Tongue (tissue), 2 donors: ENCODE results near the gene LRRC7. TPM values are rescaled to one million over a fixed set of nuclear protein-coding genes. Genes with fewer than 3 reads are reported as not detected.

Source experiments
- DNase-seq: peaks from one replicate; pipeline ENCODE4 v3.0.0-alpha.2; 2015
- total RNA-seq: library from RNA; depleted of rRNA; stranded (reverse); fragments of >200 nt; gene quantifications from one replicate; pipeline ENCODE4 v1.2.3, GENCODE V29; 2014

The LRRC7 gene
- total RNA-seq, 1 donor from 2014 or later: 4.5 TPM

DNA sequence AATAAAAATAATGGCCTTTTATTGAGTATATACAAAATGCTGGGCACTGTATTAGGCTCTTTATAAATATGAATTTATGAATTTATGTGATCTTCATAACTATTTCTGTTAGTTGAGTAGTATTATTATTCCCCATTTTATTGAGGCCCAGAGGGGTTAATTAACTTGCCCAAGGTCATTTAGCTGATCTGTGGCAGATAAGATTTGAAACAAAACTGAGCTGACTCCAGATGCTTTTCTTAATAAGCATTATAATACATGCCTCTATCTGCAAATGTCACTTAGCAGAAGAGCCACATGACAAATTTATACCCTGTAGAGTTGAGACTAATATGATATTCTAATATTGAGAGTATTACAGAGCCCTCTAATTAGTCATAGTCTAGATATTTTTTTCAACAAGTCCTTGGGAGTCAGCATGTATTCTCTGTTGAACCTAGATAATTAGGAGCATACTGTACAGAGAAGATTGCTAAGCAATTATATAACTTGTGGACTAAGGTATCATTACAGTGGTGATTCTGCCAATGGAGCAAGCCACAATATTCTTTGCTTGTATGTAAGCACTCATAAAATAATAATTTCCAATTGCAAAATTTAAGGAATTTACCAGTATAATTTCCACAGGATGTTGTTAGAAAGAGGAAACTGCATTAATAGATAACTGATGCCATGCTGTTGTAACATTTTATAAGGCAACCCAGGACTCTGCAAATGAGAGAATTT lies 525.7 kb downstream of the LRRC7 start:
- DNase-seq: no peak

DNA sequence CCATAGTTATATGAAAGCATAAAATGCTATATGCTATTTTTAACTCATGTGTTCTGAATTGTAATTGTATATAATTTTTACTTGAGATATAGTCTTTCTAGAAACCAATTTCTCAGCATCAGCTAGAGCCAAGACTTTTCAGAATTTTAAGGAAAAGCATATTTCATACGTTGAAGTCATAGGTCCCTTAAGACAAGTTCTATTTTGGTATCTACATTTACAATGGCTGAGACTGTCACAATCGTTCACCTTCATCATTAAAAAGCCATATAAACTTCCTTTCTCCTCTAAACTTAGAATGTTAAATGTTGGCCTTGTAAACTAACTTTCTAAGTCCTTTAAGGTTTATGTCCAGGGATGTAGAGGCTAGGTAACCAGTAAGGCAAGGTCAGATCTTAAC lies 533.5 kb downstream of the LRRC7 start:
- peak; percentile 16 for DNase-seq

DNA sequence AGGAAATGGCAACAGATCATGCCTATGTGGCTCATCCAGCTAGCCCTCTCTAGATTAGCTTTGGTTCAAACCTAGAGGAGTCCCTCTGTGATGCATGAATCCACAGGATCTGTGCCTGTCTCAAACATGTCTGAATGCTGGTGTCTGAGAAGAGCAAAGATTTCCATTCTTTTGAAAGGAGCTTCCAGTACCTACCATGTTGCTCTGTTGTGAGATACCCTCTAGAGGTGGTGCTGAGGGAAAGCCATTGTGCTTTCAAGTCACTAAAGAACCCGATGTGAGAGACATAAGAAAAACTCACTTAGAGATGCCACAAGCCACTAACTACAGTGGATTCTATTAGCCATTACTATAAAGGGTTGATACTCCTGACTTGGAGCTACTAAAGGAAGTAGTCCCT lies 534.1 kb downstream of the LRRC7 start:
- no peak for DNase-seq

DNA sequence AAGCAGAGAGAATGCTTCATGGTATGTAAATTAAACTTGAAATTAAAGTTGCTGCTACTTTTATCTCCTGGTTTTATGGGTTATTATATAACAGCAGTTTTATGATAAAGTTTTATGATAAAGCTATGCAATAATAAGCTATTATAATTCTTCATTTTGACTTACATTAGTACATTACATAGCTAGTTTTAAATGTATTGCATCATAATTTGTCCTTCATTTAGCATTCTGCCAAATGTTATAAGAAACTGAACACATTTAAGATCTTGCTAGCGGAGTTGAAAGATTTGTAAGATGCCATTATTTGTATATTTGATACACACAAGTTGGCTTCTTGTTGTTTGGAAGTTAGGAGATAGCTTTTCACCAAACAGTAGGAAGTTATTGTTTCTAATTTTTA lies 536.0 kb downstream of the LRRC7 start:
- no peak for DNase-seq

- no peak for DNase-seq
Observed at GRCh38 chr1:70109241-70109640, 541.5 kb downstream of the LRRC7 start.

DNA sequence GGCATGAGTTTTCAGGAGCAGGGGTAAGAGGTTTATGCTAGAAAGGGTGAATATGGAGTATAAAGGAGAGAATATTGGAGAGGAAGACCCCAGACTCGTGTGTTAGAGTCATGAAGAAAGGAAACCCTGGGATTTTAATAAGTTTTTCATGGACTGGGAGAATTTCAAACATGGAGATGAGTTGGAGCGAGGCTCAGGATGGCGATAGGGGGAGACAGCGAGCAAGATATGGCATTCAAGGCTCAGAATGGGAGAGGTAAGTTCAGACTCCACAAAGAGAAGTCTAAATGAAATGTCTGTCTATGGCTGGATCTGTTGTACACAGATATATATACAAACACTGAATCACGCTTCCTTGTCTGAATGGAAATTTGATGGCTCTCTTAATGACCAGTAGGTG lies 545.1 kb downstream of the LRRC7 start:
- DNase-seq: no peak

DNA sequence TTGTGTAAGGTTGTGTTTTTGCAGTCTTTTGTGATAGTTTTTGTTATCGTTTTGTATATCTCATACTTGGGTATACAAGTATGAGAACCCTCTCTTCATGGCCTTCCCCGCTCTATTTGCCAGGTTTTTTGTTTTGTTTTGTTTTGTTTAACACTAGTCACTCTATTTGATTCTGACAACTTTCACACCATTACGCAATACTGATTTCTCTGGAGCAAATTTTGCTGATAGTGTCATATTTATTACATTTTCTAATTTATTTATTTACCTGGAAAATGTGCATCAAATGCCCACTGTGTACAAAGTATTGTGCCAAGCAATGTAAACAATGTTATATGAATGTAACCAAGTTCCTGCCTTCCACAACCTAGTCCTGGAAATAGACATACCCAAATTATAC lies 547.6 kb downstream of the LRRC7 start:
- DNase-seq: no peak

GRCh38 chr1:70117046-70117445 lies 549.3 kb downstream of the LRRC7 start:
- DNase-seq: no peak

DNA sequence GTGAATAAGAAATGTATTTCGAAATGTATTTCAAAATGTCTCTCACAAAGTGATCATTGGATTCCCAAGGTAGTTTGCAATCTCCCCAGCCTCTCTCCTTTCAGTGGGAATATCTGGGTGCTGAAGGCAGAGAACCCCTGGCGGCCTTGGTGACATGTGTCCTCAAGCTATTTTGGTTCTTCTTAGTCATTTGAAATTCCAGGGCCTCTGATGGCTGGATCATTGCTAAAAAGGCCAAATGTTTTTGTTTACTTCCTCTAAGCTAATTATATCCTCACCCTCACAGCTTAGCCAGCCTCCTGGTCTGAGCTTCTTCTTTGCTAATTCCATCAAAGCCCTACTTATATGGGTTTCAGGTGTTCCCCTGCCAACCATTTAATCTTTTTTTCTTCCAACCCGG lies 566.4 kb downstream of the LRRC7 start:
- DNase-seq: peak; percentile 40

GRCh38 chr1:70140343-70140742 lies 572.6 kb downstream of the LRRC7 start:
- peak; percentile 91 for DNase-seq

DNA sequence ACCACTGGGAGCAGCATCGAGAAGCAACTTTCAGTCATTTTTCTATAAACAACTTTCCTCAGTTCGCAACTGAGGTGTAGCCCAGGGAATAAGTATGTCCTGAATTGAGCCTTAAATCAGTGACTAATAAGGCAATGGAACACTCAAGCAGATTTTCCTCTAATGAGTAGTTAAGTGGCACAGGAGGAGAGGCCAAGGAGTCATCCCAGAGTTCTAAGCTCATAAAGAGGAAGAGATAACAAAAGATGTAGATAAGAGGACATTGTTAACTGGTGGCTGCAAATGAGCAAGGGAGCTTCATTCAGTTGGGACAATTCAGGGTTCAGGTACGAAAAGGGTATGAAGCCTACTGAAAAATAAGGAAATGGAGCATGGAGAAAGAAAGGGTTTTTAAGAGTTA lies 573.2 kb downstream of the LRRC7 start:
- no peak for DNase-seq

GRCh38 chr1:70142075-70142474 lies 574.4 kb downstream of the LRRC7 start:
- peak; percentile 51 for DNase-seq

DNA sequence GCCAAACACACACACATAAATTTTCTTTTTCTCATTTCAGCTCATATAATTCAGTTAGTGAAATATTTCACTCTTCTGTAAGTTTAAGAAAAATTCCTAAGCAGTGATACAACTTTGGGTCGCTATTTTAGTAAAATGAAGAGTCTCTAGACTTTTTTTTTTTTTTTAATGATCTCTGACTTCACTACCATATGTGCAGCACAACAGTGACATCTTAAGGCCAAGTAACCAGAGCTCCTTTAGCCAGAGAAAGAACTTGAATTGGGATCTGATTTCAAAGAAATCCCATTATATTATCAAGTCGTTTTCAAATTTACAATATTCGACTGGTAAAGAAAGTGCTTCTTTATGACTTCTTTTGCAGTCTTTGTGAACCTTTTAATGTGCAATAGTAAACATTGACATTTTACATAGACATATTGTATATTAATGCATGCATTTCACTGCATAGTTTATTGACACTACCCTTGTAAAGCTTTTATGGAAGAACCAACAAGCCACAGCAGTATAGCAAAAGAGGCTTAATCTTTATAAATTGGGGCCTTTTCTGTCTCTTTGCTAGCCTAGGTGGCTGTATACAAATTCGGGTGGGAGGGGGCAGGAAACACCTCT lies 575.4 kb downstream of the LRRC7 start:
- DNase-seq: peak; percentile 59

DNA sequence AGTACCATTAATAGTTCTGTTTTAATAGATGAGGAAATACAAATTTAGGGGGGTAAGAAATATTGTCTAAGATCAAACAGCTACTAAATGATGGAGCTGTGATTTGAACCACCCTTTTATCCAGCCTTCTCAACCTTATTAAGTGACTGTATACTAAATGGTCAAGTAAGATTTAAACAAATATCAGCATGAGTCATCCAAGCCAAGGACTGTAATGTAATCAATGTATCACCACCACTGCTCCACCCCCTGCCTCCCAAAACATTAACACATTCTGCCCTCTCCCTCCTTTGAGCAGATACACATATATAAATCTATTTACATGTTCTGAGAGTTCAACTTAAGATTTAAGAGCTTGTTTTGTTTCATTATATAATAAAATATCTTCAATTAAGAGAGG lies 578.8 kb downstream of the LRRC7 start:
- no peak for DNase-seq

DNA sequence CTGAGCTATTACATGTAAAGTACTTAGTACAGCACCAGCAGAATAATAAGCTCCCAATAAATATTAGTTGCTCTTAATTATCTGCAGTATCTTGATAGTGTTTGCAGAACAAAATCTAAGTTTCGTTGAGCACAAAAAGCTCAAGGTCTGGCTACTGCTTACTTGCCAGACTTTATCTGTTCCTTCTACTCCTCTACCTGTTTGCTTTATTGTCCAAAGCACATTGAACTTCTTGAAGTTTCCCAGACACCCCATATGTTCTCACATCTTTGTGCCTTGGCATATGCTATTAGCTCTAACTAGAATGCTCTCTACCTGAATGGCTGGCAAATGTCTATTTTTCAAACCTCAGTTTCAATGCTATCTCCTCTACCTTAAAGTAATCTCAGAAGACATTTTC lies 582.7 kb downstream of the LRRC7 start:
- DNase-seq: no peak

- no peak for DNase-seq
Observed at GRCh38 chr1:70153739-70154138, 586.0 kb downstream of the LRRC7 start.

DNA sequence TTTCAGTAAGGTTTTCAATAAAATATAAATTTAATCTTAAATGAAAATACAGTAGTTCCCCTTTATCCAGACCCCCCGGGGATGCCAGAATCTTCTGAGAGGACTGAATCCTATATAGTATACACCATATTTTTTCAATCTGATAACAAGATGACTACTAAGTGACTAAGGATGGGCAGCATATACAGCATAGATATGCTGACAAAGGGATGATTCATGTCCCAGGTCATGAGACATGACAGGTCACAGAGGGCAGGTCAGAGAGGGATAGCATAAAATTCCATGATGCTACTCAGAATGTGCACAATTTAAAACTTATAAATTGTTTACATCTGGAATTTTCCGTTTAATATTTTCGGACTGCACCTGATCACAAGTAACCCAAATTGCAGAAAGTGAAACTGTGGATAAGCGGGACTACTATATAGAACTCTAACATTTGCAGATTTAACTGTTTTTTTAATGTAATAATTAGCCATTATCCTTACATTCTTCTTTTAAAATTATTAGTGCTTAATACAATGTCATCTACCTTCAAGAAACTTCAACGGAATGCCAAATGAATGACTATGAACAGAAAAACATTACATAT lies 588.9 kb downstream of the LRRC7 start:
- no peak for DNase-seq

DNA sequence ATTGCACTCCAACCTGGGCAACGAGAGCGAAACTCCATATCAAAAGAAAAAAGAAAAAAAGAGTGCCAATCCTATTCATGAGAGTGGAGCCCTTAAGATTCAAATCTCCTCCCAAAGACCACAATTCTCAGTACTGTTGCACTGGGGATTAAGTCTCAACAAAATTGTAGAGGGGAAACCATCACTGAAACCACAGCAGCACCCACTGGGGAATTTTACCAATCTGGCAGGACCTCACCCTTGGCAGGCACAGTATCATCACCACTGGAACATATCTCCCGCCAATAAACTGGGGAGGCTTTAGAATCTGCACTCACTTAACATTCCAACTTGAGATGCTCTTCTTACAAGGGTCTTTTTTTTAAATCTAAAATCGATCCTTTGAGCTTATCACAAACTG lies 596.6 kb downstream of the LRRC7 start:
- no peak for DNase-seq

GRCh38 chr1:70168283-70168682 lies 600.6 kb downstream of the LRRC7 start:
- no peak for DNase-seq

GRCh38 chr1:70169018-70169839 lies 601.5 kb downstream of the LRRC7 start:
- no peak for DNase-seq

DNA sequence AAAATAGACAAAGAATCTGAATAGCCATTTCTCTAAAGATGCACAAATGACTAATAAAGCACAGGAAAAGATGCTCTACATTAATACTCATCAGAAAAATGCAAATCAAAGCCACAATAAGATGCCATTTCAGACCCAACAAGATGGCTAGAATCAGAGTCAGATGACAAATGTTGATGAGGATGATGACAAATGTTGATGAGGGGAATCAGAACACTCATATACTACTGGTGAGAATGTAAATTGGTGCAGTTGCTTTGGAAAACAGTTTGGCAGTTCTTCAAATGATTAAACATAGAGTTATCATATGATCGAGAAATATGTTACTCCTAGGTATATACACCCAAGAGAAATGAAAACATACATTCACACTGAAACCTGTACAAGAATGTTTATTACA lies 603.8 kb downstream of the LRRC7 start:
- no peak for DNase-seq
